ENCODE results near the gene SRF. TPM values are rescaled to one million over a fixed set of nuclear protein-coding genes. Genes with fewer than 3 reads are reported as not detected.

Gene SRF
- total RNA-seq, 1 experiment from 2014 or later: 25.4 TPM

DNA sequence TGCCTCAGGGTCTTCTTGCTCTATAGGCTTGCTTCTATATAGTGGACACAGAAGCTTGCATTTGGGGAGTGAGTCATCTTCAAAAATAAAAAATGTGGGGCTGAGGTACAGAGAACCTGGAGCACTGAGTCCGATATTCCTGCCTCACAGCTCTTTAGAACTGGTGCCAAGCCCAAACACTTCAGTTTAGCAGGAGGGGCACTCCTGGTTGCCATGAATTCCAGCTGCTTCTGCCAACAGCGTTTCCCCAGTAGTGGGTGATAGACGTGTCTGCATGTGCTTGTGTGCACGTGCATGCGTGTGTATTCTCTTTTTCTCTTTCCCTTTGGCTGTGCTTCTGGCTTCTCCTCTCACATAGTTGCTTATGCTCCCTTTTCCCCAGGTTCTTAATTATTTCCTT lies 46.3 kb downstream of the SRF start:
- ChIA-PET CTCF (no interaction called here), POLR2A (ENCODE audit: unreplicated experiment) (interaction anchor here (0.6 kb wide), 1 partner anchor 1482 kb away, joined by 3 read pairs; no protein-coding TSS in a partner anchor)
- no peak overlapping the region for H3K4me2 ChIP-seq
- H3K9me2 ChIP-seq (ENCODE audit: insufficient read depth): no peaks in the 10 kb centered on the region
- H3K9me3 ChIP-seq (ENCODE audit: insufficient read depth, low read depth): no peaks in the 10 kb centered on the region
- intact Hi-C loops (cut with micrococcal nuclease; ENCODE audit: unreplicated experiment): no loop called here
- no peaks in the 10 kb centered on the region; the same call in 1 of the 2 replicates for H3F3A ChIP-seq (ENCODE audit: insufficient read depth, low read depth)
- H3K27ac ChIP-seq: no peak overlapping the region
- no peaks in the 10 kb centered on the region for H3K4me1 ChIP-seq (replicated peaks; ENCODE audit: insufficient read depth)
- no peak overlapping the region for H3K4me3 ChIP-seq
- no peak overlapping the region for H2AFZ ChIP-seq
- BruUV-seq (replicated peaks): no TSS peak
- H3K36me3 ChIP-seq (ENCODE audit: low read depth): no peaks in the 10 kb centered on the region
- DNase-seq: no peak
- no peaks in the 10 kb centered on the region for H3K27me3 ChIP-seq (ENCODE audit: insufficient read depth, low read depth)
- no peaks in the 10 kb centered on the region for H4K20me1 ChIP-seq (ENCODE audit: insufficient read depth)
- no peaks in the 10 kb centered on the region for H3K79me2 ChIP-seq (ENCODE audit: low read depth)
- TF ChIP-seq, protein P1, sequence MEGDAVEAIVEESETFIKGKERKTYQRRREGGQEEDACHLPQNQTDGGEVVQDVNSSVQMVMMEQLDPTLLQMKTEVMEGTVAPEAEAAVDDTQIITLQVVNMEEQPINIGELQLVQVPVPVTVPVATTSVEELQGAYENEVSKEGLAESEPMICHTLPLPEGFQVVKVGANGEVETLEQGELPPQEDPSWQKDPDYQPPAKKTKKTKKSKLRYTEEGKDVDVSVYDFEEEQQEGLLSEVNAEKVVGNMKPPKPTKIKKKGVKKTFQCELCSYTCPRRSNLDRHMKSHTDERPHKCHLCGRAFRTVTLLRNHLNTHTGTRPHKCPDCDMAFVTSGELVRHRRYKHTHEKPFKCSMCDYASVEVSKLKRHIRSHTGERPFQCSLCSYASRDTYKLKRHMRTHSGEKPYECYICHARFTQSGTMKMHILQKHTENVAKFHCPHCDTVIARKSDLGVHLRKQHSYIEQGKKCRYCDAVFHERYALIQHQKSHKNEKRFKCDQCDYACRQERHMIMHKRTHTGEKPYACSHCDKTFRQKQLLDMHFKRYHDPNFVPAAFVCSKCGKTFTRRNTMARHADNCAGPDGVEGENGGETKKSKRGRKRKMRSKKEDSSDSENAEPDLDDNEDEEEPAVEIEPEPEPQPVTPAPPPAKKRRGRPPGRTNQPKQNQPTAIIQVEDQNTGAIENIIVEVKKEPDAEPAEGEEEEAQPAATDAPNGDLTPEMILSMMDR (conservative IDR thresholded peaks at IDR 0.05): no peak
- TF ChIP-seq EZH2 (IDR thresholded peaks at IDR 0.05; ENCODE audit: low read depth): no peak

GRCh38 chr6:43219119-43219518 lies 48.0 kb downstream of the SRF start:
- H3K9me2 ChIP-seq (ENCODE audit: insufficient read depth): no peaks in the 10 kb centered on the region
- TF ChIP-seq EZH2 (IDR thresholded peaks at IDR 0.05; ENCODE audit: low read depth): no peak
- TF ChIP-seq, protein P1 (conservative IDR thresholded peaks at IDR 0.05): no peak
- intact Hi-C loops (cut with micrococcal nuclease; ENCODE audit: unreplicated experiment): no loop called here
- no peak for DNase-seq
- no peaks in the 10 kb centered on the region for H4K20me1 ChIP-seq (ENCODE audit: insufficient read depth)
- no peaks in the 10 kb centered on the region for H3K4me1 ChIP-seq (replicated peaks; ENCODE audit: insufficient read depth)
- H3K4me3 ChIP-seq: no peak overlapping the region
- H3K79me2 ChIP-seq (ENCODE audit: low read depth): no peaks in the 10 kb centered on the region
- no peaks in the 10 kb centered on the region for H3K27me3 ChIP-seq (ENCODE audit: insufficient read depth, low read depth)
- CTCF ChIA-PET: no interaction called here
- no peak overlapping the region for H2AFZ ChIP-seq
- H3K4me2 ChIP-seq: no peak overlapping the region
- no peaks in the 10 kb centered on the region for H3K36me3 ChIP-seq (ENCODE audit: low read depth)
- no TSS peak for BruUV-seq (replicated peaks)
- H3K27ac ChIP-seq: no peak overlapping the region
- no peaks in the 10 kb centered on the region; the same call in 1 of the 2 replicates for H3F3A ChIP-seq (ENCODE audit: insufficient read depth, low read depth)
- H3K9me3 ChIP-seq (ENCODE audit: insufficient read depth, low read depth): no peaks in the 10 kb centered on the region
- POLR2A ChIA-PET (ENCODE audit: unreplicated experiment): interaction anchor here (0.5 kb wide), 1 partner anchor 72 kb away, joined by 3 read pairs; no protein-coding TSS in a partner anchor

GRCh38 chr6:43219814-43220213 lies 48.7 kb downstream of the SRF start:
- Histone ChIP-seq H4K20me1 (ENCODE audit: insufficient read depth) (no peaks in the 10 kb centered on the region), H3K27me3 (ENCODE audit: insufficient read depth, low read depth) (no peaks in the 10 kb centered on the region), H3K4me1 (replicated peaks; ENCODE audit: insufficient read depth) (no peaks in the 10 kb centered on the region), H2AFZ (no peak overlapping the region), H3K79me2 (ENCODE audit: low read depth) (no peaks in the 10 kb centered on the region), H3F3A (ENCODE audit: insufficient read depth, low read depth) (no peaks in the 10 kb centered on the region; the same call in 1 of the 2 replicates), H3K27ac (no peak overlapping the region), H3K9me2 (ENCODE audit: insufficient read depth) (no peaks in the 10 kb centered on the region), H3K36me3 (ENCODE audit: low read depth) (no peaks in the 10 kb centered on the region), H3K4me3 (no peak overlapping the region), H3K4me2 (no peak overlapping the region), H3K9me3 (ENCODE audit: insufficient read depth, low read depth) (no peaks in the 10 kb centered on the region)
- ChIA-PET CTCF (no interaction called here), POLR2A (ENCODE audit: unreplicated experiment) (no interaction called here)
- TF ChIP-seq, protein P1 (conservative IDR thresholded peaks at IDR 0.05): no peak
- TF ChIP-seq EZH2 (IDR thresholded peaks at IDR 0.05; ENCODE audit: low read depth): no peak
- DNase-seq: no peak
- BruUV-seq (replicated peaks): no TSS peak
- intact Hi-C loops (cut with micrococcal nuclease; ENCODE audit: unreplicated experiment): no loop called here
